Neuron (in vitro differentiated cells): ENCODE measurements around the gene CRADD.

Source experiments
- H2AFZ ChIP-seq: one replicate; pipeline ENCODE4 v1.6.1; 2013; ENCODE audit warnings: low read depth, mild to moderate bottlenecking, inconsistent platforms, low read length, moderate library complexity
- H3K27me3 ChIP-seq: one replicate; pipeline ENCODE4 v1.6.1; 2013; ENCODE audit warnings: low read length; ENCODE audit not compliant: insufficient read depth
- H3K36me3 ChIP-seq: one replicate; pipeline ENCODE4 v1.6.1; 2013; ENCODE audit warnings: low read length; ENCODE audit not compliant: insufficient read depth
- H3K4me1 ChIP-seq: one replicate; pipeline ENCODE4 v1.6.1; 2013; ENCODE audit warnings: low read length; ENCODE audit not compliant: insufficient read depth
- H3K4me3 ChIP-seq: 2 replicates; pipeline ENCODE4 v1.5.1; 2013; ENCODE audit warnings: mild to moderate bottlenecking, low read length, moderate library complexity
- H3K9me3 ChIP-seq: one replicate; pipeline ENCODE4 v1.6.1; 2013; ENCODE audit warnings: low read length

Gene CRADD

GRCh38 chr12:93719710-93720109 lies 42.5 kb downstream of the CRADD start:
- Histone ChIP-seq H2AFZ (no peak overlapping the region), H3K4me1 (no peaks in the 10 kb centered on the region)

GRCh38 chr12:93720559-93720958 lies 43.4 kb downstream of the CRADD start:
- Histone ChIP-seq H3K36me3 (no peaks in the 10 kb centered on the region), H2AFZ (no peak overlapping the region), H3K9me3 (no peaks in the 10 kb centered on the region), H3K27me3 (no peaks in the 10 kb centered on the region), H3K4me1 (no peaks in the 10 kb centered on the region), H3K4me3 (no peak overlapping the region)

More at GRCh38 chr12:93719710-93720109, 42.5 kb downstream of the CRADD start:
- Histone ChIP-seq H3K27me3 (no peaks in the 10 kb centered on the region), H3K36me3 (no peaks in the 10 kb centered on the region), H3K9me3 (no peaks in the 10 kb centered on the region), H3K4me3 (no peak overlapping the region)

- Histone ChIP-seq H3K27me3 (no peaks in the 10 kb centered on the region), H2AFZ (no peak overlapping the region), H3K36me3 (no peaks in the 10 kb centered on the region), H3K4me1 (no peaks in the 10 kb centered on the region), H3K9me3 (no peaks in the 10 kb centered on the region), H3K4me3 (no peak overlapping the region)
Observed at GRCh38 chr12:93722179-93722578, 45.0 kb downstream of the CRADD start.

GRCh38 chr12:93722835-93723567 lies 45.8 kb downstream of the CRADD start:
- Histone ChIP-seq H2AFZ (no peak overlapping the region), H3K36me3 (no peaks in the 10 kb centered on the region), H3K4me1 (no peaks in the 10 kb centered on the region), H3K4me3 (no peak overlapping the region), H3K27me3 (no peaks in the 10 kb centered on the region), H3K9me3 (no peaks in the 10 kb centered on the region)

GRCh38 chr12:93723568-93723930 lies 46.4 kb downstream of the CRADD start:
- Histone ChIP-seq H3K4me1 (no peaks in the 10 kb centered on the region), H3K36me3 (no peaks in the 10 kb centered on the region), H3K9me3 (no peaks in the 10 kb centered on the region), H3K27me3 (no peaks in the 10 kb centered on the region), H3K4me3 (no peak overlapping the region), H2AFZ (no peak overlapping the region)

GRCh38 chr12:93725531-93725930 lies 48.4 kb downstream of the CRADD start:
- no peaks in the 10 kb centered on the region for H3K9me3 ChIP-seq

GRCh38 chr12:93727195-93727811 lies 50.1 kb downstream of the CRADD start:
- Histone ChIP-seq H3K4me1 (no peaks in the 10 kb centered on the region), H3K27me3 (no peaks in the 10 kb centered on the region), H3K4me3 (no peak overlapping the region), H3K9me3 (no peaks in the 10 kb centered on the region), H2AFZ (no peak overlapping the region), H3K36me3 (no peaks in the 10 kb centered on the region)

More at GRCh38 chr12:93725531-93725930, 48.4 kb downstream of the CRADD start:
- Histone ChIP-seq H3K27me3 (no peaks in the 10 kb centered on the region), H3K4me1 (no peaks in the 10 kb centered on the region), H3K36me3 (no peaks in the 10 kb centered on the region), H3K4me3 (no peak overlapping the region), H2AFZ (no peak overlapping the region)

GRCh38 chr12:93727911-93728310 lies 50.7 kb downstream of the CRADD start:
- Histone ChIP-seq H3K27me3 (no peaks in the 10 kb centered on the region), H2AFZ (no peak overlapping the region), H3K36me3 (no peaks in the 10 kb centered on the region), H3K9me3 (no peaks in the 10 kb centered on the region), H3K4me3 (no peak overlapping the region), H3K4me1 (no peaks in the 10 kb centered on the region)

- Histone ChIP-seq H3K4me3 (no peak overlapping the region), H3K27me3 (no peaks in the 10 kb centered on the region), H3K9me3 (peaks cover 4% of the 10 kb centered on the region), H2AFZ (no peak overlapping the region), H3K36me3 (no peaks in the 10 kb centered on the region), H3K4me1 (no peaks in the 10 kb centered on the region)
Observed at GRCh38 chr12:93729934-93730333, 52.8 kb downstream of the CRADD start.

GRCh38 chr12:93733358-93733757 lies 56.2 kb downstream of the CRADD start:
- Histone ChIP-seq H2AFZ (no peak overlapping the region), H3K27me3 (no peaks in the 10 kb centered on the region), H3K36me3 (no peaks in the 10 kb centered on the region), H3K4me3 (no peak overlapping the region), H3K9me3 (peaks cover 4% of the 10 kb centered on the region), H3K4me1 (peaks cover 8% of the 10 kb centered on the region)

- Histone ChIP-seq H3K36me3 (no peaks in the 10 kb centered on the region), H3K4me1 (peaks cover 13% of the 10 kb centered on the region), H3K27me3 (no peaks in the 10 kb centered on the region), H2AFZ (no peak overlapping the region), H3K4me3 (no peak overlapping the region), H3K9me3 (peaks cover 4% of the 10 kb centered on the region)
Observed at GRCh38 chr12:93733928-93734327, 56.8 kb downstream of the CRADD start.

- H3K27me3 ChIP-seq, result no peaks in the 10 kb centered on the region
- H2AFZ ChIP-seq, result no peak overlapping the region
- H3K9me3 ChIP-seq, result peaks cover 4% of the 10 kb centered on the region
- no peak overlapping the region for H3K4me3 ChIP-seq
- peaks cover 20% of the 10 kb centered on the region for H3K4me1 ChIP-seq
- no peaks in the 10 kb centered on the region for H3K36me3 ChIP-seq
Observed at GRCh38 chr12:93734784-93735183, 57.6 kb downstream of the CRADD start.

GRCh38 chr12:93736640-93737178 lies 59.5 kb downstream of the CRADD start:
- H2AFZ ChIP-seq, result no peak overlapping the region
- H3K36me3 ChIP-seq, result no peaks in the 10 kb centered on the region
- H3K27me3 ChIP-seq, result no peaks in the 10 kb centered on the region
- peaks cover 38% of the 10 kb centered on the region for H3K4me1 ChIP-seq
- peaks cover 4% of the 10 kb centered on the region for H3K9me3 ChIP-seq
- H3K4me3 ChIP-seq, result no peak overlapping the region
